ENCODE measurements around the gene ERICH4. TPM values are rescaled to one million over a fixed set of nuclear protein-coding genes. Genes with fewer than 3 reads are reported as not detected.

Gene ERICH4
- total and polyA plus RNA-seq, 2 of the 13 experiments (the other 11 are each of a cell fraction or from before 2014, with no cell fraction given) = 0.40 to 0.64 TPM

DNA sequence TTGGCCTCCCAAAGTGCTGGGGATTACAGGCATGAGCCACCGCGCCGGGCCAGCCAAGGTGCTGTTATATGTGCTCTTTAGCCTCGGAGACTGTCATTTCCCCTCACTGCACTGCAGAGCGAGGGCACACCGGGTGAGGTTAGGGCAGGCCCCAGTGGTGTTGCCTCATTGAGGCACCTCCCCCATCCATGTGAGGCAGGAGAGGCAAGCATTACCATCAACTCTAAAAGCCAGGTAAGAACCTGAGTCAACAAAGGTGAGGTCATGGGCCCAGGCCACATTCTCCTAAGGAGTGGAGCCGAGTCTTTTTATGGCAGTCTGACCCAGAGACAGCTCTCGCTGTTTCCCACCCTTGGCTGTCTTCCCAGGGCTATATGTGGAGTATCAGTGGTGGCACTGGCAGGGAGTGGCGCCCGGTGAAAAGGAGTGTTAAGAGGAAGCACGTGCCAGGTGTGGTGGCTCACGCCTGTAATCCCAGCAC, 26.7 kb upstream of the ERICH4 start:
- ATAC-seq = no peak
- no peaks in the 10 kb centered on the region for H3K9me3 ChIP-seq (ENCODE audit: low read length)
- intact Hi-C loops (cut with micrococcal nuclease; ENCODE audit: unreplicated experiment) = no loop called here
- H2AFZ ChIP-seq (ENCODE audit: low read length) = no peak overlapping the region
- no TSS peak for BruUV-seq (replicated peaks)
- WGBS (ENCODE audit: low lambda C conversion rate) = over 99% methylated on average over 9 of the region's 12 CpGs
- H3K4me3 ChIP-seq (replicated peaks in 1 of 3; ENCODE audit: insufficient read depth in 1 of 3, low read depth in 2 of 3, low read length in 3 of 3) = no peak overlapping the region
- no peaks in the 10 kb centered on the region for H3K79me2 ChIP-seq (ENCODE audit: insufficient read depth, low read length)
- no peak for DNase-seq (ENCODE audit: low spot score)
- no peak overlapping the region for H3K27ac ChIP-seq (ENCODE audit: extremely low read length, insufficient read depth, low read length)
- no peaks in the 10 kb centered on the region for H3K27me3 ChIP-seq (ENCODE audit: control insufficient read depth in 1 of 2, insufficient read depth in 2 of 2, low read length in 2 of 2)
- H3K36me3 ChIP-seq (replicated peaks in 1 of 2; ENCODE audit: control insufficient read depth in 1 of 2, insufficient read depth in 2 of 2, low read length in 2 of 2) = peaks cover 17 to 34% of the 10 kb centered on the region in 2 experiments; a peak in 4 of 5 replicates
- no peaks in the 10 kb centered on the region for H4K20me1 ChIP-seq (ENCODE audit: insufficient read depth, low read length)
- FAIRE-seq = no peak
- CTCF ChIA-PET (ENCODE audit: low intra/inter-chr PET ratio, low total read pairs) = no interaction called here
- POLR2A ChIA-PET = no interaction called here
- no peak overlapping the region for H3K4me2 ChIP-seq (ENCODE audit: low read depth, low read length)
- H3K4me1 ChIP-seq (ENCODE audit: insufficient read depth, low read length) = peaks cover 7% of the 10 kb centered on the region
- no peak overlapping the region for H3K9ac ChIP-seq (ENCODE audit: insufficient read depth, low read depth, low read length)
- in situ Hi-C loops (cut with HindIII; ENCODE audit: extremely low pct_ligation_motif_present, low pct_unique_long_range_greater_than_20kb) = no loop called here
- TF ChIP-seq EZH2 (conservative IDR thresholded peaks at IDR 0.05; ENCODE audit: low read depth, low read length) (no peak), ZNF274 (CRISPR knock-in tag; IDR thresholded peaks at IDR 0.05) (no peak), ZNF33A (CRISPR knock-in tag; IDR thresholded peaks at IDR 0.05; ENCODE audit: borderline replicate concordance) (no peak), DNMT3B (CRISPR knock-in tag; conservative IDR thresholded peaks at IDR 0.05) (no peak), HDAC1 (CRISPR knock-in tag; IDR thresholded peaks at IDR 0.05) (no peak), SP1 (IDR thresholded peaks at IDR 0.05) (no peak), SP1 (CRISPR knock-in tag; IDR thresholded peaks at IDR 0.05) (no peak), RFX1 (IDR thresholded peaks at IDR 0.05) (no peak), FOXP1 (IDR thresholded peaks at IDR 0.05) (no peak), FOXP1 (CRISPR knock-in tag; IDR thresholded peaks at IDR 0.05) (no peak), ZNF83 (CRISPR knock-in tag; IDR thresholded peaks at IDR 0.05; ENCODE audit: borderline replicate concordance) (no peak), JARID2 (CRISPR knock-in tag; IDR thresholded peaks at IDR 0.05; ENCODE audit: insufficient replicate concordance) (no peak)
- TF ChIP-seq, protein P1, sequence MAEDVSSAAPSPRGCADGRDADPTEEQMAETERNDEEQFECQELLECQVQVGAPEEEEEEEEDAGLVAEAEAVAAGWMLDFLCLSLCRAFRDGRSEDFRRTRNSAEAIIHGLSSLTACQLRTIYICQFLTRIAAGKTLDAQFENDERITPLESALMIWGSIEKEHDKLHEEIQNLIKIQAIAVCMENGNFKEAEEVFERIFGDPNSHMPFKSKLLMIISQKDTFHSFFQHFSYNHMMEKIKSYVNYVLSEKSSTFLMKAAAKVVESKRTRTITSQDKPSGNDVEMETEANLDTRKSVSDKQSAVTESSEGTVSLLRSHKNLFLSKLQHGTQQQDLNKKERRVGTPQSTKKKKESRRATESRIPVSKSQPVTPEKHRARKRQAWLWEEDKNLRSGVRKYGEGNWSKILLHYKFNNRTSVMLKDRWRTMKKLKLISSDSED (CRISPR knock-in tag; IDR thresholded peaks at IDR 0.05) = no peak
- TF ChIP-seq, protein P2, sequence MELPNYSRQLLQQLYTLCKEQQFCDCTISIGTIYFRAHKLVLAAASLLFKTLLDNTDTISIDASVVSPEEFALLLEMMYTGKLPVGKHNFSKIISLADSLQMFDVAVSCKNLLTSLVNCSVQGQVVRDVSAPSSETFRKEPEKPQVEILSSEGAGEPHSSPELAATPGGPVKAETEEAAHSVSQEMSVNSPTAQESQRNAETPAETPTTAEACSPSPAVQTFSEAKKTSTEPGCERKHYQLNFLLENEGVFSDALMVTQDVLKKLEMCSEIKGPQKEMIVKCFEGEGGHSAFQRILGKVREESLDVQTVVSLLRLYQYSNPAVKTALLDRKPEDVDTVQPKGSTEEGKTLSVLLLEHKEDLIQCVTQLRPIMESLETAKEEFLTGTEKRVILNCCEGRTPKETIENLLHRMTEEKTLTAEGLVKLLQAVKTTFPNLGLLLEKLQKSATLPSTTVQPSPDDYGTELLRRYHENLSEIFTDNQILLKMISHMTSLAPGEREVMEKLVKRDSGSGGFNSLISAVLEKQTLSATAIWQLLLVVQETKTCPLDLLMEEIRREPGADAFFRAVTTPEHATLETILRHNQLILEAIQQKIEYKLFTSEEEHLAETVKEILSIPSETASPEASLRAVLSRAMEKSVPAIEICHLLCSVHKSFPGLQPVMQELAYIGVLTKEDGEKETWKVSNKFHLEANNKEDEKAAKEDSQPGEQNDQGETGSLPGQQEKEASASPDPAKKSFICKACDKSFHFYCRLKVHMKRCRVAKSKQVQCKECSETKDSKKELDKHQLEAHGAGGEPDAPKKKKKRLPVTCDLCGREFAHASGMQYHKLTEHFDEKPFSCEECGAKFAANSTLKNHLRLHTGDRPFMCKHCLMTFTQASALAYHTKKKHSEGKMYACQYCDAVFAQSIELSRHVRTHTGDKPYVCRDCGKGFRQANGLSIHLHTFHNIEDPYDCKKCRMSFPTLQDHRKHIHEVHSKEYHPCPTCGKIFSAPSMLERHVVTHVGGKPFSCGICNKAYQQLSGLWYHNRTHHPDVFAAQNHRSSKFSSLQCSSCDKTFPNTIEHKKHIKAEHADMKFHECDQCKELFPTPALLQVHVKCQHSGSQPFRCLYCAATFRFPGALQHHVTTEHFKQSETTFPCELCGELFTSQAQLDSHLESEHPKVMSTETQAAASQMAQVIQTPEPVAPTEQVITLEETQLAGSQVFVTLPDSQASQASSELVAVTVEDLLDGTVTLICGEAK (IDR thresholded peaks at IDR 0.05) = no peak
- TF ChIP-seq, protein P2 (CRISPR knock-in tag; IDR thresholded peaks at IDR 0.05) = no peak
- TF ChIP-seq, protein P3, sequence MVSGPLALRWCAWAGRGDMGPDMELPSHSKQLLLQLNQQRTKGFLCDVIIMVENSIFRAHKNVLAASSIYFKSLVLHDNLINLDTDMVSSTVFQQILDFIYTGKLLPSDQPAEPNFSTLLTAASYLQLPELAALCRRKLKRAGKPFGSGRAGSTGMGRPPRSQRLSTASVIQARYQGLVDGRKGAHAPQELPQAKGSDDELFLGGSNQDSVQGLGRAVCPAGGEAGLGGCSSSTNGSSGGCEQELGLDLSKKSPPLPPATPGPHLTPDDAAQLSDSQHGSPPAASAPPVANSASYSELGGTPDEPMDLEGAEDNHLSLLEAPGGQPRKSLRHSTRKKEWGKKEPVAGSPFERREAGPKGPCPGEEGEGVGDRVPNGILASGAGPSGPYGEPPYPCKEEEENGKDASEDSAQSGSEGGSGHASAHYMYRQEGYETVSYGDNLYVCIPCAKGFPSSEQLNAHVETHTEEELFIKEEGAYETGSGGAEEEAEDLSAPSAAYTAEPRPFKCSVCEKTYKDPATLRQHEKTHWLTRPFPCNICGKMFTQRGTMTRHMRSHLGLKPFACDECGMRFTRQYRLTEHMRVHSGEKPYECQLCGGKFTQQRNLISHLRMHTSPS (CRISPR knock-in tag; IDR thresholded peaks at IDR 0.05; ENCODE audit: low read depth) = no peak

Data from HepG2 (cell line).